IPS-15b (cell line): ENCODE results near the gene ARMH1.

Source experiments
- H3K27me3 ChIP-seq: one replicate; pipeline ENCODE4 v1.6.1; 2013; ENCODE audit warnings: low read length; ENCODE audit not compliant: control insufficient read depth, insufficient read depth
- H3K36me3 ChIP-seq: one replicate; pipeline ENCODE4 v1.6.1; 2013; ENCODE audit warnings: low read length; ENCODE audit not compliant: control insufficient read depth, insufficient read depth
- H3K4me1 ChIP-seq: one replicate; pipeline ENCODE4 v1.6.1; 2013; ENCODE audit warnings: mild to moderate bottlenecking, low read length; ENCODE audit not compliant: control insufficient read depth, insufficient read depth
- H3K4me3 ChIP-seq: one replicate; pipeline ENCODE4 v1.5.1; 2013; ENCODE audit warnings: low read depth, low read length
- H3K9ac ChIP-seq: one replicate; pipeline ENCODE4 v1.6.1; 2013; ENCODE audit warnings: low read depth, mild to moderate bottlenecking, low read length
- H3K9me3 ChIP-seq: one replicate; pipeline ENCODE4 v1.6.1; 2013; ENCODE audit warnings: mild to moderate bottlenecking, low read length; ENCODE audit not compliant: control insufficient read depth, insufficient read depth

The ARMH1 gene

DNA sequence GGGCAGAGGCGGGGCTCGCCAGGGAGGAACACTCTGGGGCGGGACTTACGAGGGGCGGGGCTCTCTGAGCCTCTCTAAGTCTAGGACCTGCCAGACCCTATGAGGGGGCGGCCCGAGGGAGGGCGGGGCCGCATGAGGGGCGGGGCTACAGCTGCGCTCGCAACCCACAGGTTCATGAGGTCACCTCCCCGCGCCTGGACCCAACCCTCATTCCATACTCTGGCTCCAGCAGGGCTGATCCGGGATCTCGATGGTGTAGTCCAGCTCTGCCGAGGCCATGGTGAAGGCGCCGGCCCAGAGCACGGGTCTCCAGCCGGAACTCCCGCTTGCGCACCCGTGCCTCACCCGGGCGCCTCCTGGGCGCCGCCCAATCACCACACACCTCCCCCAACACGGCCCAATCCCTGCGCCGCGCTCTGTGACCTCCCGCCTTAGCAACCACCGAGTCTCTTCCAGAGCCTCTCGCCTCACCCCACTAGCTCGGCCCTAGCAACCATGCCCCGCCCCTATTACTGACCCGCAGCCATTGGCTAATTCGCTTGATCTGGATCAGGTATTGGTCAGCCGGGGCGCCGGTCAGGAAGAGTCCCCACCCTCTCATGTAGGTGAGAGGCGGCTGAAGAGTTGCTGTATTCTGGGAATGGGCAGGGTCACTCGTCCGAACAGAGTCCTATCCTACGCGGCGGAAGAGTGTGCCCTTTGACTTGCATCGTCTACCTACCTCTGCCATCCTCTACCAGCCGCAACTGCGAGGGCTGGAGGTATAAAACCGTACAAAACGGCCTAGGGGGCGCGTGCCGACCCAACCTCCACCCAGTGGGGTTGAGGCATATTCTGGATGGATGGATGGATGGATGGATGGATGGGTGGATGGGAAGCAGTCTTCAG lies at the start of gene ARMH1, which contains the start of gene TMEM53:
TSS of gene ARMH1 (plus strand) at position 602 of the 888 bp plus-strand sequence. CDS start 14,984 bp downstream, outside the sequence.
TSS of gene TMEM53 (minus strand) at position 369 of the 888 bp plus-strand sequence. CDS start at position 279, 90 bp downstream.
- peak within 1 kb of the TSS; percentile 14 for H3K9ac ChIP-seq
- peak within 1 kb of the TSS; percentile 77 for H3K4me3 ChIP-seq
- H3K4me1 ChIP-seq, result peaks cover 13% of the 10 kb centered on the region
- H3K9me3 ChIP-seq, result no peaks in the 10 kb centered on the region
- H3K36me3 ChIP-seq, result no peaks in the 10 kb centered on the region
- H3K27me3 ChIP-seq, result peaks cover 4% of the 10 kb centered on the region

DNA sequence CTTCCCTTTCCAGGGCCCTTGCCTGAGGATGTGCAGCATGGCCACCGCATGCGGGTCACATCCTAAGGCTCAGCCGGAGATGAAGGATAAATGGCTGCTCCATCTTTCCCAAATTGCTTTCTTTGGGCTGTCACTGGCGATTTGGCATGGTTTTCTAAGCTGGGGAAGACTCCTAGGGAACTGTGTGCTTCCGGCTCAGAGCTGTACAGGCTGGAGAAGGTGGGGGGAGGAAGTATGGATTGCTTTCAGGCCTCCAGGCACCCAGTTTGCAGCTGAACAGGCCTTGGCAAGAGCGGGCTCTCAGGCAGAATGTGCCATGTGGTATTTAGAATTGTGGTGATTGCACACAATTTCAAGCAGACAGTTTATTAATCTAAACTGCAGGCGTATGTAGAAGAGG lies 49.2 kb upstream of the ARMH1 start:
- no peaks in the 10 kb centered on the region for H3K4me1 ChIP-seq
- H3K9ac ChIP-seq, result no peak overlapping the region
- H3K4me3 ChIP-seq, result no peak overlapping the region
- no peaks in the 10 kb centered on the region for H3K9me3 ChIP-seq
- no peaks in the 10 kb centered on the region for H3K36me3 ChIP-seq
- H3K27me3 ChIP-seq, result no peaks in the 10 kb centered on the region

DNA sequence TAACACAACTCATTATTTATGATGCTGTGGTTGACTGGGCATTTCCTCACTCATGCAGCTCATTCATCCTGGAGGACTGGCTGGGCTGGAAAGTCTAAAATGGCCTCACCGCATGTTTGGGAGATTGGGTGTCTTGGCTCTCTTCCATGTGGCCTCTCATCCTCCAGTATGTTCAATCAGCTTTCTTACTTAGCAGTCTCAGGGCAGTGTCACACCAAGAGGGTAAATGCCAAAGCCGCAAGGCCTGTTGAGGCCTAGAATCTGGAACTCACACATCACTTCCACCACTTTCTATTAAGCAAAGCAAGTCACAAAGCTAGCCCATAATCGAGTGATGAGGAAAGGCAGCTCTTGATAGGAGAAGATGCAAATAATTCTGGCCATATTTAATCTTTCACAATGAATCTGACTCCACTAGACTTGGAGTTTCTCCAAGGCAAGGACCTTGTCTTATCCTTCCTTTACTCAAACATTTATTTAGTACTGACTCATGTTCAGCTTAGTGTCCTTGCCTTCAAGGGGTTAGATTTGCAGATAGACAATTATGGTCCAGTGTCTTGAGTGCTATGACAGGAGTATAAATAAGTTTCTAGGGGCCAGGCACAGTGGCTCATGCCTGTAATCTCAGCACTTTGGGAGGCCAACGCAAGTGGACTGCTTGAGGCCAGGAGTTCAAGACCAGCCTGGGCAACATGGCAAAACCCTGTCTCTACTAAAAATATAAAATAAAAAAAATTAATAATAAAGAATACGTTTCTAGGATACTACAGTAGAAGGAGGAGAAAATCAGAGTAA lies 45.4 kb upstream of the ARMH1 start:
- Histone ChIP-seq H3K4me1 (peaks cover 3% of the 10 kb centered on the region), H3K9ac (no peak overlapping the region), H3K36me3 (peaks cover 4% of the 10 kb centered on the region), H3K4me3 (no peak overlapping the region), H3K9me3 (no peaks in the 10 kb centered on the region), H3K27me3 (no peaks in the 10 kb centered on the region)

DNA sequence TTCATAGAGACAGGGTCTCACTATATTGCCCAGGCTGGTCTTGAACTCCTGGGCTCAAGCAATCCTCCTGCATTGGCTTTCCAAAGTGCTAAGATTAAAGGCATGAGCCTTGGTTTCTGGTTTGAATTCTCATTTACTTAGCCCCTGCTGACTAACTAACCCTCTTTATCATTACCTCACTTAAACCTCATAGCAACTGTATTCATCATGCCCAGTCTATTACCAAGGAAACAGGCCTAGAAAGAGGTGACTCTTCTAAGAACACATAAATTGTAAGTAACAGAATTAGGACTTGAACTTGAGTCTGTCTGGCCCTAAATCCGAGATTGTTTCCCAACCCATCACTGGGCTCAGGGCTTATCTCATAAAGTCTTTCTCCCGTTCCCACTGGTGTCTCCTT lies 44.4 kb upstream of the ARMH1 start:
- peaks cover 3% of the 10 kb centered on the region for H3K4me1 ChIP-seq
- peaks cover 7% of the 10 kb centered on the region for H3K36me3 ChIP-seq
- H3K4me3 ChIP-seq, result no peak overlapping the region
- no peak overlapping the region for H3K9ac ChIP-seq
- H3K27me3 ChIP-seq, result no peaks in the 10 kb centered on the region
- H3K9me3 ChIP-seq, result no peaks in the 10 kb centered on the region

DNA sequence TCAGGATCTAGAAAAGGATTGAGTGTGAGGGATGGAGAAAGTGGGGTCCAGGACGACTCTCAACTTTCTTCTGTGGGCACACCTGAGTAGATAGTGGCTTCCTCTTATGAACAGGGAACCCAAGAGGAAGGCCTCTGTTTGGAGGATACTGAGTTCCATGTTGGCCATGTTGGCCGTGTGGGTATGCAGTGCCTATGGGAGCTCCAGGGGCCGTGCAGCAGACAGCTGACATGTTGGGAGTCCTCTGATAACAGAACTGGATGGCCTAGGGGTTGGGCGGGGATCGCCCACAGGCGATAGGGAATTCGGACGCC lies 43.2 kb upstream of the ARMH1 start:
- Histone ChIP-seq H3K9me3 (no peaks in the 10 kb centered on the region), H3K36me3 (peaks cover 19% of the 10 kb centered on the region), H3K9ac (peak overlapping the region; percentile 96), H3K27me3 (no peaks in the 10 kb centered on the region), H3K4me3 (peak overlapping the region; percentile 70), H3K4me1 (peaks cover 3% of the 10 kb centered on the region)

DNA sequence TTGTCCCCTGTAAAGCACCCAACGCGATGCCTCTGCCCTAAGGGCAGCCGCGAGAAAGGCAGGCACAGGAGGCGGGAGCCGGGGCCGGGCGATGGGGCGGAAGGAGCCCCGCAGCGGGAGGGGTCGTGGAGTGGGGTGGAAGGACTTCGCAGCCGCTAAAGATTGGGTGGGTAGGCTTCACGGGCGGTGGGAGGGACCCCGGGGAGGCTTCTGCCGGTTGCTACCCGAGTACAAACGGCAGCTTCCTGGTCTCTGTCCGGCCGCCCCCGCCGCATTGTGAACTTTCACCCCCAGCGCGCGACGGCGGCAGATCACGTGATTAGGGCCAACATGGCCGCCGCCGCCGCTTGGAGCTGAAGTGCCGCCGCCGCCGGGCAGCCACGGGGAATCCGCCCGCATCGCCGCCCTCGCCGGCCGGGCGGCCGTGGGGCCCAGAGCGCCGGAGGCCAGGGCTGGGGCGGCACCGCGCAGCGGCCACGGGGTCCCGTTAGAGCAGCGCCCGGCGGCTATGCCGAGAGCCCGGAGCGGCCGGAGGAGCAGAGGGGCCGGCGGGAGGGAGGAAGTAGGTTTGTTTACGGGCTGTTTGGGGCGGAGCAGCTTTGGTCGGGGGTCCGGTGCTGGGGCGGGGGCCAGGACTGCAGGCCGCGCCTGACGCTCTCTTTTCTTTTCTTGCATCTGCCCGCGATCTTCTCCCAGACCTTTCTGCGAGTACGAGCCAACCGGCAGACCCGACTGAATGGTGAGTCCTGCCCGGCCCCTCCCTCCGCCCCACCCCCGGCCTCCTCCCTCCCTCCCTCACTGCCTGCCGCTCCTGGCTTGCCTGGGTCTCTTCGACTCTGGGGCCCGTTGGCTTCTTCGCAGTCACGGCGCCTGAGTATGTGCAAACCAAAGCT lies 42.6 kb upstream of the ARMH1 start:
- no peaks in the 10 kb centered on the region for H3K9me3 ChIP-seq
- H3K36me3 ChIP-seq, result peaks cover 25% of the 10 kb centered on the region
- H3K9ac ChIP-seq, result peak overlapping the region; percentile 96
- H3K27me3 ChIP-seq, result no peaks in the 10 kb centered on the region
- H3K4me1 ChIP-seq, result peaks cover 3% of the 10 kb centered on the region
- H3K4me3 ChIP-seq, result peak overlapping the region; percentile 70

DNA sequence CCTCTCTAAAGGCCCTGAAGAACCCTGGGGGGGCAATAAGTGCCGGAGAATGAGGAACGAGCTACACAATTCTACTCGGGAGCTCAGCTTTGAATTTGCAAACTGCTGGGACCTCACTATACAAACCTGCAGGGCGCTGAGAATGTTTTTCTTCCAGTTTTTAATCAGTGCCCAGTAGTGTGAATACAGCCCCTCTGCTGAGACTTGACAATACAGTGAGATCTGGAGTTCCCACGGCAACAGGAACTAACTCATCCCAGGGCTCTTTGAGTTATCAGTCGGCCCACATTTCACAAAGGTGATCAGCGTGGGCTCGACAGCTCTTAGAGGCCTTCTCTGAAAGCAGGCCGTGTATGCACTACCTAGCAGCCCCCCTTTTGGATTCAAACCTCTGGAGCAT lies 41.9 kb upstream of the ARMH1 start:
- Histone ChIP-seq H3K27me3 (no peaks in the 10 kb centered on the region), H3K36me3 (peaks cover 32% of the 10 kb centered on the region), H3K9ac (peak overlapping the region; percentile 80), H3K9me3 (no peaks in the 10 kb centered on the region), H3K4me1 (peaks cover 3% of the 10 kb centered on the region), H3K4me3 (peak overlapping the region; percentile 70)

DNA sequence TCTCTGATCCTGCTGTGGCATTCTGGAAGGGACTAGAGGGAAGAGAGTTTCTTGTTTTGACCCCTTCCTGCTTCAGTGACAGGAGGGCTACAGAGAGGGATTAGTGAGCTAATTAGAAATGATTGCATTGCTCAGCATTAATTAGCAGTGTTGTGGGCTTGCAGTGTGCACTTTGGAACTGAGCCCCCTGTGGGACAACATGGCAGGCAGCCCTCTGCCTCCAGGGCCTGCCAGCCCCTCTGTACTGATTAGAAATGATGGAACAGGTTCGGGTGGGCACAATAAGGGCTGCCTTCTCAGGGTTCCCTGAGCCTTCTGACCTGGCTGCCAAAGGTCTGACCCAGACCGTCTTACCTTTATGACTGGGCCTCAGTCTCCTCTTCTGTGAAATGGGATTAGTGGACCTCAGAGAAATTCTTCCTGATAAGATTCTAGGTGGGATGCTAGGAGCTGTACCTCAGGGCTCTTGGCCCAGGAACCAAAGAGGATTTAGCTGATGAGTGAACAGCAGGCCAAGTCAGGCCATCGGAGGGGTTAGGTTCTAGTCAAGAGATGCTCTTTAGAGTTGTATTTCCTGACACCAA lies 39.8 kb upstream of the ARMH1 start:
- no peaks in the 10 kb centered on the region for H3K9me3 ChIP-seq
- peaks cover 46% of the 10 kb centered on the region for H3K36me3 ChIP-seq
- H3K4me3 ChIP-seq, result no peak overlapping the region
- no peaks in the 10 kb centered on the region for H3K27me3 ChIP-seq
- peaks cover 3% of the 10 kb centered on the region for H3K4me1 ChIP-seq
- H3K9ac ChIP-seq, result peak overlapping the region; percentile 1

DNA sequence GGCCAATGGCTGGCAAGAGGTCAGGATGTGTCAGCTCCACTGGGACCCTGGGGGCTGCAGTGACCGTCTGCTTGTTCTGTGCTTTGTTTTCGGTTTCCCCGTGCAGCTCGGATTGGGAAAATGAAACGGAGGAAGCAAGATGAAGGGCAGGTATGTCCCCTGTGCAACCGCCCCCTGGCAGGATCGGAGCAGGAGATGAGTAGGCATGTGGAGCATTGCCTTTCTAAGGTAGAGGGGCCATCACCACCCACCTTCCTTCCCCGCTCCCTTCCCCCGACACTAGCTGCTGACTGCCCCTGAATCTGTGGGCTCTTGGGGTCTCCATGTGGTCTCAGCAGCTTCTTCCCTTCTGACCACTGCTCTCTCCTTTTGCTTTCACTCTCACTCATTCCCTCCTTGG lies 39.1 kb upstream of the ARMH1 start:
- H3K9me3 ChIP-seq, result no peaks in the 10 kb centered on the region
- peaks cover 52% of the 10 kb centered on the region for H3K36me3 ChIP-seq
- no peaks in the 10 kb centered on the region for H3K27me3 ChIP-seq
- peaks cover 3% of the 10 kb centered on the region for H3K4me1 ChIP-seq
- no peak overlapping the region for H3K4me3 ChIP-seq
- H3K9ac ChIP-seq, result no peak overlapping the region

DNA sequence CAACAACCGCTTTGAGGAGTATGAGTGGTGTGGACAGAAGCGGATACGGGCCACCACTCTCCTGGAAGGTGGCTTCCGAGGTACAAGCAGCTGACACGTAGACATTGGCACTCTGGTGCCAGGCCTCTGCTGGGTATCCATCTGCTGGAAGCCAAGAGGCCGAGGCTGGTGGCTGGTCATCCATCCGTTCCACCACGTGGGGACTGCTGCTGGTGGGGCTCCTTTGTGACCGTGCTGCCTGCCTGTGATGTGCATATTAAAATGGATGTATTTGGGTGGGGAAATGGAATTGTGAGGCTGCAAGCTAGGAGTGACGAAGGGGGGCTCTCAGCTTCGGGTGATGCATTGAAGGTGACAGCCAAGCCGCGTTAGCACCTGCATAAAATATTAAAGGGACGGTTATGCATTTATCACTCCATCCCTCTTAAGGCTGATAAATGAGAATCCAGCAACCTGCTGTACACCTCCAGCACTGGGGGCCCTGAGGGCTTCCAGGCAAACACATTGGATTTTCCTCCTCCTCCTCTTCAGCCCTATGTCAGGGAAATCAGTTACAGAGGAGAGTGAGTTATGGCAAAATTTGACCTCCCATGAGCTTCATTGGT lies 38.3 kb upstream of the ARMH1 start:
- Histone ChIP-seq H3K27me3 (no peaks in the 10 kb centered on the region), H3K4me1 (peaks cover 2% of the 10 kb centered on the region), H3K9ac (no peak overlapping the region), H3K9me3 (no peaks in the 10 kb centered on the region), H3K36me3 (peaks cover 58% of the 10 kb centered on the region), H3K4me3 (no peak overlapping the region)
